ENCODE data around the gene LAMTOR1.
"Not testable (repeated sequence)": the region's sequence is repeated elsewhere in the genome, so short reads cannot be mapped to it uniquely, and the experiment has no call there.

The LAMTOR1 gene

DNA sequence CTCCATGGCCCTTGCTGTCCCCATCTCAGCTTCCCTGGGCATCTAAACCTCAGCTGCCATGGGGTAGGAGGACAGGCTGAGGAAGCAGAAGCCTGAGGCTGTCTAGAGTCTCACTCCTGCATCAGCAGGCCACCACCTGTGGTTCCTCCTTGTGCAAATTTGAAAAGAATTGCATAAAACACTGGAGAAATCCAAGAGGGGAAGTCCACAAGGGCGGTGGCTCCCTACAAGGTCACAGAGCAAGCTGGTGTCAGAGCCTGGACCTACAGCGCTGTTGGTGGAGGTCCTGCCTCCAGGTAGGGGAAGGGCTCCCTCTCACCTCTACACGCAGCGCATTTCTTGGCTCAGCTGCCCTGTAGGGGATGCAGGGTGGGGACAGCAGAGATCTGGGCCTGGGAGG lies 32.4 kb upstream of the LAMTOR1 start, which contains the start of gene FOLR3:
Gene FOLR3 (plus strand): TSS at position 253 of the 400 bp plus-strand sequence. CDS start 228 bp downstream, outside the sequence.
- not testable (repeated sequence) for H3K27ac ChIP-seq (ENCODE audit: low read depth, low read length); H3K27me3 ChIP-seq (ENCODE audit: control insufficient read depth, insufficient read depth, low read length); H3K4me1 ChIP-seq (ENCODE audit: control insufficient read depth, insufficient read depth, low read length); H3K4me3 ChIP-seq (ENCODE audit: low read length); H3K9ac ChIP-seq (ENCODE audit: low read length); H3K36me3 ChIP-seq (ENCODE audit: control insufficient read depth, insufficient read depth, low read length)

GRCh38 chr11:72132646-72133045 lies 29.5 kb upstream of the LAMTOR1 start:
- no peak overlapping the region for H3K27ac ChIP-seq (ENCODE audit: low read depth, low read length)

DNA sequence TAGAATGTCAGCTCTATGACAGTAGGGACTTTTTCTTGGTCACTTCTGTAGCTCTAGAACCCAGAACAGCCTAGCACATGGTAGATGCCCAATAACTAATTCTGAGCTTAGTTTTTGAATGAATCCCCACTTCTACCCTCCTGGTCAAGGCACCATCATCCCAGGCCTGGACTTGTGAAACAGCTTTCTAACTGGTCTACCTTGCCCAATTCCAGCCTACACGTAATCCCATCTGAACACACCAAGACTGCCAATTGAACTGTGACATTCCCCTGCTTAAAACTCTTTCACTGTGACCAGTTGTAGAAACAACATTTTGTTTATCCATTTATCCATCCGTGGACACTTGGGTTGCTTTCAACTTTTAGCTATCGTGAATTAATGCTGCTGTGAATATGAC lies 26.3 kb upstream of the LAMTOR1 start:
- Histone ChIP-seq H3K4me1 (ENCODE audit: control insufficient read depth, insufficient read depth, low read length) (no peaks in the 10 kb centered on the region), H3K9ac (ENCODE audit: low read length) (no peak overlapping the region), H3K27ac (ENCODE audit: low read depth, low read length) (no peak overlapping the region), H3K27me3 (ENCODE audit: control insufficient read depth, insufficient read depth, low read length) (no peaks in the 10 kb centered on the region), H3K36me3 (ENCODE audit: control insufficient read depth, insufficient read depth, low read length) (no peaks in the 10 kb centered on the region), H3K4me3 (ENCODE audit: low read length) (no peak overlapping the region)

More at GRCh38 chr11:72132646-72133045, 29.5 kb upstream of the LAMTOR1 start:
- Histone ChIP-seq H3K9ac (ENCODE audit: low read length) (no peak overlapping the region), H3K4me3 (ENCODE audit: low read length) (no peak overlapping the region), H3K36me3 (ENCODE audit: control insufficient read depth, insufficient read depth, low read length) (no peaks in the 10 kb centered on the region), H3K27me3 (ENCODE audit: control insufficient read depth, insufficient read depth, low read length) (no peaks in the 10 kb centered on the region), H3K4me1 (ENCODE audit: control insufficient read depth, insufficient read depth, low read length) (no peaks in the 10 kb centered on the region)

DNA sequence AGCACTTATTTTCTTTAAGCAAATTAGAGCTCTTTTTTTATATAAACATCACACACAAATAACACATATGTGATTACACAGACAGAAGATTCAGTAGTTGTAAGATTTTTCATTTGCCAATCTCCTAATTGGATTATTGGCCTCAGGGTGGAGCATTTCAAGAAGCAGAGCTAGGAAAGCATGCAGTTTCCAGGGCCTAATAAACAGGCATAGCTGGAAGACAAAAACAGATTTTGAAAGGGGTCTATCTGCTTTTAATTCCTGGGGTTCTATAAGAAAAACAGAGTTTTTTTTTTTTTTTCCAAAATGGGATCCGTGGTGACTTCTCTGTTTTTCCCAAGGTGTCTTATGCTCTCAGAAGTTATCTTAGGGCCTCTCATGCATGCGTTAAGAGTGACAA lies 24.8 kb upstream of the LAMTOR1 start:
- H3K9ac ChIP-seq (ENCODE audit: low read length) = no peak overlapping the region
- H3K4me3 ChIP-seq (ENCODE audit: low read length) = no peak overlapping the region
- H3K36me3 ChIP-seq (ENCODE audit: control insufficient read depth, insufficient read depth, low read length) = no peaks in the 10 kb centered on the region
- H3K27me3 ChIP-seq (ENCODE audit: control insufficient read depth, insufficient read depth, low read length) = no peaks in the 10 kb centered on the region
- H3K4me1 ChIP-seq (ENCODE audit: control insufficient read depth, insufficient read depth, low read length) = no peaks in the 10 kb centered on the region
- no peak overlapping the region for H3K27ac ChIP-seq (ENCODE audit: low read depth, low read length)

DNA sequence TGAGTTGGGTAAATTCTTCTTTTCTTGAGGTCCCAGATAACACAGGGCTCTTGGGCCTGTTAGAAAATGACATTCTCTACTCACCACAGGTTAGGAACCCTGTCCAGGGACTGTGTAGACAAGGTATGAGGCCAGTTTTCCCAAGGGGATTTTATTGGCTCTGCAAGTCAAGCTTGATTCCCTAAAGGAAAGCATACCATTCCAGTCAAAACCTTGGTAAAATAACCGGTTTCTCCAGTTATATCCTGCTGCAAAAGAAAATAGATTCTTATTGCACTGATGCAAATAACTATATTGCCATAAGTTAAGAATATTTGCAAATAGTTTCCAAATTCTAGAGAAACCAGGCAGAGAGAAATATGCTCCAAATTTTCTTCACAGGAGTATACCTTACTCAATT lies 22.9 kb upstream of the LAMTOR1 start:
- no peaks in the 10 kb centered on the region for H3K36me3 ChIP-seq (ENCODE audit: control insufficient read depth, insufficient read depth, low read length)
- no peak overlapping the region for H3K4me3 ChIP-seq (ENCODE audit: low read length)
- no peak overlapping the region for H3K27ac ChIP-seq (ENCODE audit: low read depth, low read length)
- H3K4me1 ChIP-seq (ENCODE audit: control insufficient read depth, insufficient read depth, low read length) = no peaks in the 10 kb centered on the region
- no peaks in the 10 kb centered on the region for H3K27me3 ChIP-seq (ENCODE audit: control insufficient read depth, insufficient read depth, low read length)
- no peak overlapping the region for H3K9ac ChIP-seq (ENCODE audit: low read length)

DNA sequence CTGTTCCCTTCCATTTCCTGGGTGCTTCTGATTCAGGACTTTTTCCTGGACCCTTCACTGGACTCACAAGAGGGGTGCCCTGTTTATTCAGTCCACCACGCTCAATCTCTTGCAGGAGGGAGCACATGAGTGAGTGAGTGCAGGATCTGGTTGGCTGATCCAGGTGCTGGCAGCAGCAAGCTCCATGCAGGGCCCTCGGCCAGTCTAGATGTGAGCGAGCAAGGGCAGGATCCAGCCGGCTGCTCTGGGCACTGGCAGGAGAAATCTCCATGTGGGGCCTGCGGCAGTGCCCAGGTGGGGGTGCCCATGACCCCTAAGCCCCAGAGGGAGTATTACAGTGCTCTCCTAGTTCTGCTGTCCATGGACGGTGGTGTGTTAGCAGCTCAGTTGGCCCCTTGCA lies 20.9 kb upstream of the LAMTOR1 start:
- H3K9ac ChIP-seq (ENCODE audit: low read length) = no peak overlapping the region

GRCh38 chr11:72123117-72123653 lies 20.1 kb upstream of the LAMTOR1 start:
- no peak overlapping the region for H3K27ac ChIP-seq (ENCODE audit: low read depth, low read length)
- no peaks in the 10 kb centered on the region for H3K36me3 ChIP-seq (ENCODE audit: control insufficient read depth, insufficient read depth, low read length)
- no peaks in the 10 kb centered on the region for H3K4me1 ChIP-seq (ENCODE audit: control insufficient read depth, insufficient read depth, low read length)
- H3K27me3 ChIP-seq (ENCODE audit: control insufficient read depth, insufficient read depth, low read length) = no peaks in the 10 kb centered on the region
- H3K4me3 ChIP-seq (ENCODE audit: low read length) = no peak overlapping the region
- no peak overlapping the region for H3K9ac ChIP-seq (ENCODE audit: low read length)

More for the DNA sequence above, 20.9 kb upstream of the LAMTOR1 start:
- Histone ChIP-seq H3K4me1 (ENCODE audit: control insufficient read depth, insufficient read depth, low read length) (no peaks in the 10 kb centered on the region), H3K4me3 (ENCODE audit: low read length) (no peak overlapping the region), H3K27ac (ENCODE audit: low read depth, low read length) (no peak overlapping the region), H3K27me3 (ENCODE audit: control insufficient read depth, insufficient read depth, low read length) (no peaks in the 10 kb centered on the region), H3K36me3 (ENCODE audit: control insufficient read depth, insufficient read depth, low read length) (no peaks in the 10 kb centered on the region)

GRCh38 chr11:72122607-72123006 lies 19.5 kb upstream of the LAMTOR1 start:
- no peaks in the 10 kb centered on the region for H3K27me3 ChIP-seq (ENCODE audit: control insufficient read depth, insufficient read depth, low read length)
- no peaks in the 10 kb centered on the region for H3K36me3 ChIP-seq (ENCODE audit: control insufficient read depth, insufficient read depth, low read length)
- no peak overlapping the region for H3K27ac ChIP-seq (ENCODE audit: low read depth, low read length)
- H3K4me3 ChIP-seq (ENCODE audit: low read length) = no peak overlapping the region
- H3K9ac ChIP-seq (ENCODE audit: low read length) = no peak overlapping the region
- H3K4me1 ChIP-seq (ENCODE audit: control insufficient read depth, insufficient read depth, low read length) = no peaks in the 10 kb centered on the region

DNA sequence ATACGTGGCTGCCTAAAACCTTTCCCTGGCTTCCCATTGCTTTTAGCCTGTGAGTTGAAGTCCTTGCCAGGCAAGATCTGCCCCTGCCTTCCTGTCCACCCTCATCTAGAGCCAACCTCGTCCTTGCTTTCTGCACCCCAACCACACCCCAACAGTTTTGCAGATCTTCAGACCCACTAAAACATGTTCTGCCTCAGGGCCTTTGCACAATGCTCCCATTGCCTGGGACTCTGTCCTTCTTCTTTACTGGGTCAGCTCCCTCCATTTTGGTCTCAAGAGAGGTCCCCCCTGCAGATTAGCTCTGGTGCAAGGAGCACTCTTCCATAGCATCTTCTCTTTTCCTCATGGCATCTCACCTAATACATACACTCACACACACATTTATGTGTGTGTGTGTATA lies 17.8 kb upstream of the LAMTOR1 start:
- Histone ChIP-seq H3K27ac (ENCODE audit: low read depth, low read length) (no peak overlapping the region), H3K27me3 (ENCODE audit: control insufficient read depth, insufficient read depth, low read length) (no peaks in the 10 kb centered on the region), H3K9ac (ENCODE audit: low read length) (no peak overlapping the region), H3K4me1 (ENCODE audit: control insufficient read depth, insufficient read depth, low read length) (no peaks in the 10 kb centered on the region), H3K4me3 (ENCODE audit: low read length) (no peak overlapping the region), H3K36me3 (ENCODE audit: control insufficient read depth, insufficient read depth, low read length) (no peaks in the 10 kb centered on the region)

GRCh38 chr11:72119198-72119597 lies 16.1 kb upstream of the LAMTOR1 start:
- Histone ChIP-seq H3K4me3 (ENCODE audit: low read length) (no peak overlapping the region), H3K36me3 (ENCODE audit: control insufficient read depth, insufficient read depth, low read length) (no peaks in the 10 kb centered on the region), H3K9ac (ENCODE audit: low read length) (no peak overlapping the region), H3K27me3 (ENCODE audit: control insufficient read depth, insufficient read depth, low read length) (no peaks in the 10 kb centered on the region), H3K27ac (ENCODE audit: low read depth, low read length) (no peak overlapping the region), H3K4me1 (ENCODE audit: control insufficient read depth, insufficient read depth, low read length) (no peaks in the 10 kb centered on the region)

DNA sequence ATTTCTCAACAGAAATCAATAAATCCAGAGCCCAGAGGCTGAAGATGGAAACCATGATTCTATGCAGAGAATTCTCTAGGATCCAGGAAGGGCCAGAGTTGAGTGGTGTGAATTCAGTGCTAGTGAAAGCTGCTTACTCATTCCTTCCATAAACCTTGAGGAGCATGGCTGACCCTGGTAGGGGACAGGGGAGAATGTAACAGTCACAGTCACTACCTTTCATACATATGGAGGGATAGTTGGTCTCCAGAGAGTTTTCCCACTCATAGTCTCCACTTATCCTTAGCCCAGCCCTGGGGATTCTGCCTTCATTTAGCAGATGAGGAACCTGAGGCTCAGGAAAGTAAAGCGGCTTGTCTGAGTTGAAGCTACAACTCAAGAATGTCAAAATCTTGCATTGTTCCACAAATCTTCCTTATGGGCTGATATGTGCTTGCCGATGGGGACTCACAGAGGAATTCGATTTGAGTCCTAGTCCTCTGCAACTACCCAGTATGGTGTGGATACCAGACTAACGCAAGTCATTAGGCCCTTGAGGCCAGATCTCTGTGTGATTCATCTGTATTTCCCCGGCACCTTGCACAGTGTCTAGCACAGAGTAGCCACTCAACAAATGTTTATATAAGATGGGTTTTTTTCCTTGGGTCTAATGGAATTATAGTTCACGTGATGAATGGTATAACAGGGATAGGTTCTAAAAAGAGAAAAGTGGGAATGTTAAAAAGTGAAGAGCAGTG lies 13.1 kb upstream of the LAMTOR1 start:
- Histone ChIP-seq H3K4me3 (ENCODE audit: low read length) (no peak overlapping the region), H3K27ac (ENCODE audit: low read depth, low read length) (no peak overlapping the region), H3K9ac (ENCODE audit: low read length) (no peak overlapping the region), H3K4me1 (ENCODE audit: control insufficient read depth, insufficient read depth, low read length) (peaks cover 13% of the 10 kb centered on the region), H3K27me3 (ENCODE audit: control insufficient read depth, insufficient read depth, low read length) (no peaks in the 10 kb centered on the region), H3K36me3 (ENCODE audit: control insufficient read depth, insufficient read depth, low read length) (no peaks in the 10 kb centered on the region)

DNA sequence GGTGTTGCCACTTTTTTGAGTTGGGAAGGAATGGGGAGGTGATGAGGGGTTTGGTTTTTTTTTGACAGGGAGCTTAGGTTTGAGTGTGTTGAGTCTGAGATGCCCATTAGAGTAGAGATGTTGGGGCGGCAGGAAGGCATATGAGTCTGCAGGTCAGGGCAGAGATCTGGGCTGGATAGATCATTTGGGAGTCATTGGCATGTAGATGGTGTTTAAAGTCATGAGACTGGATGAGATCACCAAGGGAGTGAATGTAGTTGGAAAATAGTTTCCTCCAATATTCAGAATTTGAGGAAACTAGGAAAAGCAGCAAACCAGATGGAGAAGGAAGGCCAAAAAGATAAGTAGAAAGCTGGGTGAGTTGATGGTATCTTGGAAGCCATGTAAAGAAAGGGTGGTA lies 11.5 kb upstream of the LAMTOR1 start:
- H3K27ac ChIP-seq (ENCODE audit: low read depth, low read length) = no peak overlapping the region
- peaks cover 16% of the 10 kb centered on the region for H3K4me1 ChIP-seq (ENCODE audit: control insufficient read depth, insufficient read depth, low read length)
- no peak overlapping the region for H3K4me3 ChIP-seq (ENCODE audit: low read length)
- H3K27me3 ChIP-seq (ENCODE audit: control insufficient read depth, insufficient read depth, low read length) = no peaks in the 10 kb centered on the region
- H3K9ac ChIP-seq (ENCODE audit: low read length) = no peak overlapping the region
- peaks cover 2% of the 10 kb centered on the region for H3K36me3 ChIP-seq (ENCODE audit: control insufficient read depth, insufficient read depth, low read length)
